PC-9 (cell line): ENCODE measurements around the gene CSH1.

ENCODE experiments used
- CTCF ChIP-seq: fragments of 200-600 bp; sonication (generic); conservative IDR thresholded peaks from 2 replicates; pipeline ENCODE4 v1.6.1; 2017; ENCODE audit warnings: mixed run types, antibody characterized with exemption, mild to moderate bottlenecking, moderate library complexity
- EZH2 ChIP-seq: fragments of 200-600 bp; sonication (generic); IDR thresholded peaks from 2 replicates; pipeline ENCODE4 v1.8.0; 2017; ENCODE audit warnings: antibody characterized with exemption, low read depth

GRCh38 chr17:63937319-63937718 is 40.9 kb upstream of the CSH1 start:
- TF ChIP-seq CTCF = no peak
- no peak for TF ChIP-seq EZH2
